ENCODE data around the gene CAMK1D.
A peak's percentile ranks its signal among the peaks of the same experiment; 100 is the strongest.

The CAMK1D gene

GRCh38 chr10:12393831-12394230, 44.5 kb downstream of the CAMK1D start:
- H3K4me3 ChIP-seq (ENCODE audit: low read depth in 1 of 2, low read length in 2 of 2): no peak overlapping the region
- no peaks in the 10 kb centered on the region for H3K27me3 ChIP-seq (ENCODE audit: control insufficient read depth in 1 of 2, insufficient read depth in 2 of 2, low read length in 2 of 2)
- H3K27ac ChIP-seq (ENCODE audit: low read depth, low read length): no peak overlapping the region
- no peak overlapping the region for H3K9ac ChIP-seq (ENCODE audit: low read length)
- no peaks in the 10 kb centered on the region for H3K36me3 ChIP-seq (ENCODE audit: insufficient read depth, low read length)
- H3K4me1 ChIP-seq (ENCODE audit: insufficient read depth, low read length): peaks cover 18% of the 10 kb centered on the region
- H3K9me3 ChIP-seq (ENCODE audit: low read length): no peaks in the 10 kb centered on the region

DNA sequence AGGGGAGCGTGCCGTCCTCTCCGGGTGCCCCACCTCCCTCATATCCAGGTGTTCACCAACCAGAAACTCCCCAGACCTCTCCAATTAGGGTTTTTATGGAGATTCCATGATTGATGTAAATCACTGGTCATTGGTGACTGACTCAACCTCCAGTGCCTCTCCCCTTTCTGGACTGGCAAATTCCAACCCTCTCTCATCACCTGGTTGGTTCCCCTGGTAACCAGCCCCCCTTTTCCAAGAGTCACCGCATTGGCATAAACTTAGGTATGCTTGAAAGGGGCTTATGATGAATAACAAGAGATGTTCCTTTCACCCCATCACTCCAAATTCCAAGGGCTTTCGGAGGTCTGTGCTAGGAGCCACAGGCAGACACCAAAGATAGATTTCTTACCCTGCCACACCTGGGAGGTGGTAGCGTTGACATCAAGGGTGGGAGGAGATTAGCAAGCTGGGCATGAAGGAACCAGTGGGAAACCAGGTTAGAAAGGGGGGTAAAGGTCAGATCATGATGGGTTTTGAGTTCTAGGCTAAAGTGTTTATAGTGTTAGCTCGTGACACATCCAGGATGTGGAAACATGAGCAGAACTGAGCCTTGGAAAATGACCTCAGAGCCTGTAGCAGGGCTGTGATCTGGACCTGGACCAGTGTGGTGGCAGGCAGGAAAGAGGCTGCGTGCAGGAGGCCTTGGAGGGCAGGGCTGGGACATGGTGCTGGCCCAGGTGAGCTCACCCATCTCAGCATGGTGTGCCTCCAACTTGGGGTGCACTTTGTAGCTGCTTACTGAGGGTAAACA, 45.1 kb downstream of the CAMK1D start:
- Histone ChIP-seq H3K4me1 (ENCODE audit: insufficient read depth, low read length) (peaks cover 12% of the 10 kb centered on the region), H3K9me3 (ENCODE audit: low read length) (no peaks in the 10 kb centered on the region)

DNA sequence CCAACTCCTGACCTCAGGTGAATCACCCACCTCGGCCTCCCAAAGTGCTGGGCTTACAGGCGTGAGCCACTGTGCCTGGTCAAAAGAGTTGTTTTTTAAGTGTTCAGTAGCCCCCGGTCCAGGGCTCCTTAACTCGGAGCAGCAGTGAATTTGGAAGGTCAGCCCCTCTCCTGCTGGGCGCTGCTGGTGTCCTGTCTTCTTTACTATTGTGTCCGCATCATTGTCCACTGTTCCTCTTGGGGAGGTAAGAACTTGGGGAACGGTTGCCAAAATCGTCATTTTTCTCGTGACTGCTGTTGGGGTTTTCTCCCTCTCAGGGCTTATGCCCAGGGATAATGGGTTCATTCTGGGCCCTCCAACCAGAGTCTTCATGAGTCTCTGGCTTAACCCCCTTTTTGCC, 46.7 kb downstream of the CAMK1D start:
- peaks cover 8% of the 10 kb centered on the region for H3K4me1 ChIP-seq (ENCODE audit: insufficient read depth, low read length)
- no peaks in the 10 kb centered on the region for H3K27me3 ChIP-seq (ENCODE audit: control insufficient read depth in 1 of 2, insufficient read depth in 2 of 2, low read length in 2 of 2)
- no peaks in the 10 kb centered on the region for H3K36me3 ChIP-seq (ENCODE audit: insufficient read depth, low read length)
- H3K9me3 ChIP-seq (ENCODE audit: low read length): no peaks in the 10 kb centered on the region
- H3K9ac ChIP-seq (ENCODE audit: low read length): no peak overlapping the region
- no peak overlapping the region for H3K27ac ChIP-seq (ENCODE audit: low read depth, low read length)
- no peak overlapping the region for H3K4me3 ChIP-seq (ENCODE audit: low read depth in 1 of 2, low read length in 2 of 2)

More for the DNA sequence above, 45.1 kb downstream of the CAMK1D start:
- Histone ChIP-seq H3K36me3 (ENCODE audit: insufficient read depth, low read length) (no peaks in the 10 kb centered on the region), H3K4me3 (ENCODE audit: low read depth in 1 of 2, low read length in 2 of 2) (no peak overlapping the region), H3K27ac (ENCODE audit: low read depth, low read length) (no peak overlapping the region), H3K9ac (ENCODE audit: low read length) (no peak overlapping the region), H3K27me3 (ENCODE audit: control insufficient read depth in 1 of 2, insufficient read depth in 2 of 2, low read length in 2 of 2) (no peaks in the 10 kb centered on the region)

DNA sequence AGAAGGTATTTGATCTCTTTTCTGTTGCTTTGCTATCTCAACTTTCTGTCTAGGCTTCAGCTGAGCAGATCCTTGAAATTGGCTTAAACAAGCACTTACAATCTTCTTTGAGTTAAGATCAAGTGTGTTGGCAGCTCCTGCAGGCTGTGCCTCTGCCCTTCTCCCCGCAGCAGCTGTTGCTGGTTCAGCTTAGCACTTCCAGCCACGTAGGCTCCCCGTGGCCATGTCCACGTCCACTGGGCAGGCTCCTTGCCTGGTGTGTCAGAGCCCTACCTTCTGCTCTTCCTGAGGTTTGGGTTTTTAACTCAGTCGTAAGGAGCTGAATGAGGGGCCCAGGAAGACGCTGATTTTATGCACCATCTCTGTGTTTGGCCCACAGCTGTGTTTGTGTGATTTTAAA, 47.2 kb downstream of the CAMK1D start:
- no peaks in the 10 kb centered on the region for H3K36me3 ChIP-seq (ENCODE audit: insufficient read depth, low read length)
- H3K27ac ChIP-seq (ENCODE audit: low read depth, low read length): no peak overlapping the region
- no peaks in the 10 kb centered on the region for H3K9me3 ChIP-seq (ENCODE audit: low read length)
- H3K9ac ChIP-seq (ENCODE audit: low read length): no peak overlapping the region
- H3K4me1 ChIP-seq (ENCODE audit: insufficient read depth, low read length): peaks cover 8% of the 10 kb centered on the region
- H3K27me3 ChIP-seq (ENCODE audit: control insufficient read depth in 1 of 2, insufficient read depth in 2 of 2, low read length in 2 of 2): no peaks in the 10 kb centered on the region
- H3K4me3 ChIP-seq (ENCODE audit: low read depth in 1 of 2, low read length in 2 of 2): no peak overlapping the region

DNA sequence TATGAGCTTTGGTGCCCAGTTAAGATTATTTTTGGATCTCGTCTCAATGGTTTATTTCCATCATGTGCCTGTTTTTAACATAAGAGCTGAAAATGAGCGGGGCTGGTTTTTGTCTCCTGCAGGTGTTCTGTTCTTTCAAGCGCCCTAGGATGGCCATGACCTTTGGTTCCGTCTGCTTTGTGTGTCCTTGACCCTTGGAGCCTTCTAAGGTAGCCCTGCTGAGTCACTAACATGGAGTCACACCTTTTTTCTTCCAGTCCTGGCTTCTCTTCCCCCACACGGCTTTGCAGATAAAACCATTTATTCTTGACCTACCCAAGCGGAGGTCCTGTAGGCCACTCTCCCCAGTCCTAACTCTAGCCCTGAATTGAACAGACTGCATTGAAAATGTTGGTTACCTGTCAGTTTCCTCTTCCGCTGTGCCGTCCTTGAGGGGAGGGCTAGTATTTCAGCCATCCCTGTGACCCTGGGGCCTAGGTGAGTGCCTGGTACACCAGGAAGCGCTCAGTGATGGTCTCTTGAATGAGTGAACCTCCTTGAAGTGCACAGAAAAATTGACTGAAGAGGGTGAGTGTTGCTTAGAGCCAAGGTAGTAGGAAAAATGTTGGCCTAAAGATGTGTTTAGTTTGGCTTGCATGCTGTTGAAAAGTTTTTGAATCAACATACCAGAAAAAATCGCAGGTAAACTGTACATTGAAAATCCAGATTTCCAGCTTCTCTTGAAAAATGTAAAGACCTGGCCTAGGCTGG, 48.0 kb downstream of the CAMK1D start:
- H3K9me3 ChIP-seq (ENCODE audit: low read length): no peaks in the 10 kb centered on the region
- H3K36me3 ChIP-seq (ENCODE audit: insufficient read depth, low read length): no peaks in the 10 kb centered on the region
- peaks cover 10% of the 10 kb centered on the region for H3K4me1 ChIP-seq (ENCODE audit: insufficient read depth, low read length)
- no peak overlapping the region for H3K9ac ChIP-seq (ENCODE audit: low read length)
- H3K27me3 ChIP-seq (ENCODE audit: control insufficient read depth in 1 of 2, insufficient read depth in 2 of 2, low read length in 2 of 2): no peaks in the 10 kb centered on the region
- H3K4me3 ChIP-seq (ENCODE audit: low read depth in 1 of 2, low read length in 2 of 2): no peak overlapping the region
- no peak overlapping the region for H3K27ac ChIP-seq (ENCODE audit: low read depth, low read length)

DNA sequence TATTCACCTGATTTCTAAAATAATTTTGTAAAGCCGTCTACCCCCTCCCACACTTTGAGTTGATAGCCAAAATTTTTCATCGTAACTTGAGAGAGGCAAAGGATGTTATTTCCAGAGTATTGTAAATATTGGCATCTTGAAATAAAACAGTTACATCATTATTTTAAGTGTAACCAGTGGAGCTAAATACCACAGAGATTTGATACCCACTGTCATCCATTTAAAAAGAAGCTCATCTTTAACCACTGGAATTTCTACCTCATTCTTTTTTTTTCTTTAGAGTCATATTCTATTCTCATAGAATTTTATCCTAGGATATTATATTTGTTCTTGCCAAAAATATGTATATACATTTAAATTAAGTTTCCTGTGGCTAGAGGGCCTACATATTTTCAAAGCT, 48.6 kb downstream of the CAMK1D start:
- Histone ChIP-seq H3K4me1 (ENCODE audit: insufficient read depth, low read length) (peaks cover 14% of the 10 kb centered on the region), H3K4me3 (ENCODE audit: low read depth in 1 of 2, low read length in 2 of 2) (no peak overlapping the region), H3K9ac (ENCODE audit: low read length) (no peak overlapping the region), H3K9me3 (ENCODE audit: low read length) (no peaks in the 10 kb centered on the region), H3K27ac (ENCODE audit: low read depth, low read length) (no peak overlapping the region), H3K36me3 (ENCODE audit: insufficient read depth, low read length) (no peaks in the 10 kb centered on the region), H3K27me3 (ENCODE audit: control insufficient read depth in 1 of 2, insufficient read depth in 2 of 2, low read length in 2 of 2) (no peaks in the 10 kb centered on the region)

- Histone ChIP-seq H3K9me3 (ENCODE audit: low read length) (no peaks in the 10 kb centered on the region), H3K4me1 (ENCODE audit: insufficient read depth, low read length) (peaks cover 17% of the 10 kb centered on the region), H3K27ac (ENCODE audit: low read depth, low read length) (peak overlapping the region; percentile 56), H3K36me3 (ENCODE audit: insufficient read depth, low read length) (no peaks in the 10 kb centered on the region), H3K27me3 (ENCODE audit: control insufficient read depth in 1 of 2, insufficient read depth in 2 of 2, low read length in 2 of 2) (no peaks in the 10 kb centered on the region), H3K4me3 (ENCODE audit: low read depth in 1 of 2, low read length in 2 of 2) (no peak overlapping the region), H3K9ac (ENCODE audit: low read length) (no peak overlapping the region)
Observed at GRCh38 chr10:12400266-12400931, 51.1 kb downstream of the CAMK1D start.

- Histone ChIP-seq H3K9me3 (ENCODE audit: low read length) (no peaks in the 10 kb centered on the region), H3K36me3 (ENCODE audit: insufficient read depth, low read length) (no peaks in the 10 kb centered on the region), H3K9ac (ENCODE audit: low read length) (no peak overlapping the region), H3K4me3 (ENCODE audit: low read depth in 1 of 2, low read length in 2 of 2) (no peak overlapping the region), H3K4me1 (ENCODE audit: insufficient read depth, low read length) (peaks cover 17% of the 10 kb centered on the region), H3K27ac (ENCODE audit: low read depth, low read length) (no peak overlapping the region), H3K27me3 (ENCODE audit: control insufficient read depth in 1 of 2, insufficient read depth in 2 of 2, low read length in 2 of 2) (no peaks in the 10 kb centered on the region)
Observed at GRCh38 chr10:12401466-12401865, 52.1 kb downstream of the CAMK1D start.

DNA sequence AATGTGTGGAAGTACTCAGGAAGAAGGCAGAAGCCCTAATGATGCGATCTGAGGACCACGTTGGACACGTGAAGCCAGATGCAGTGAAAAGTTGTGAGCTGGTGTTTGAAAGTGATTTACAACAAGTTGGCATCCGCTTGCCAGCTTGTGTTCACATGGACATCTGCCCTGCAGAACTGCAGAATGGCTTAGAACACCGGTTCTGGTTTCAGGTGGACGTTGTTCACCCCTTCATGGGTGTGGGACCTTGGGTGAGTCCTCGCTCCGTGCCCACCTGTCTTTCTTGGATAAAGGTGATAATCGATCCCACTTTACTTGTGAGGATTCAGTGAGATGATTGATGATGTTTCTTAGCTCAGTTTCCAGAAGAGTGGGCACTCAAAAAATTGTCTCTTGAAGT, 53.8 kb downstream of the CAMK1D start:
- no peaks in the 10 kb centered on the region for H3K27me3 ChIP-seq (ENCODE audit: control insufficient read depth in 1 of 2, insufficient read depth in 2 of 2, low read length in 2 of 2)

DNA sequence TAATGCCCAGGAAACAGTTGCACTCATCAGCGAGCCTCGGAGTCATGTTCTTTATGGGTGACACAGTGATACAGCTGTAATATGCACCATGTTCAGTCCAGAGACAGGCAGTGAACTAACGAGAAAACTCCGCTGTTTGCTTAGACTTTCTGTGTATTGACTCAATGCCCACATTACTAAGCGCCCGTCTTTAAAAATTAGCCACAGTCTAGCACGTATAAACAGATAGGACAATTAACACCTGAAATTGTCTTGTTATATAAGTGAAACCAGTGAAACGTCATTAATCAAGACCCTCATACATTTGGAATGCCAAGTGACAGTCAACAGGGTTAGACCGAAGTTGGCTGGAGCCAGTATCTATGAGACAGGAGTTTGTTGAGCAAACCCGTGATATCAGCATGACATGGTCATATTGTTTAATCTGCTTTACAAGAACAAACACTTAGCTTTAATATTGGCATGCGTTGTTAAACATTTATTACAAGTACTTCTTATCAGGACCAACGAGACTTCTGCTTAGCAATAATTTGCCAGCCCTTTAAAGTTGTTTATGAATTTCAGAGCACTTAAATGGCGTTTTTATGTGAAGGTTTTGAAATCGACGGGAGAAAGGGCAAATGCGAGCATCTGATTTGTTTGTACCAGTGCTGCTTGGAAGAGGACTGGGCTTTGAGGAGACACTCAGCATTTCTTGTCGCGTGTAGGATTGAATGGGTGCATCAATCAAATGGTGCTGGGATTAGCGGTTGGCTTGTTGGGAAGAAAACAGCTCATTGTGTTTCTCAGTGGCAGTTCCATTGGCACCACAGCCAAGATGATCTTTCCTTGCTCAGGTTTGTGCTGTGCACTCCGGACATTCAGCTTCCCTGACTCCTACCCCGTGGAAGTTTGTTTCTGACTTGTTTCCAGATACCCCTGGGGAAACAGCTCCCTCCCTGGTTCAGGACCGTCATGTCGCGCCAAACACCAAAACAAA, 56.3 kb downstream of the CAMK1D start:
- no peaks in the 10 kb centered on the region for H3K9me3 ChIP-seq (ENCODE audit: low read length)
- H3K36me3 ChIP-seq (ENCODE audit: insufficient read depth, low read length): no peaks in the 10 kb centered on the region
- H3K4me3 ChIP-seq (ENCODE audit: low read depth in 1 of 2, low read length in 2 of 2): no peak overlapping the region
- H3K4me1 ChIP-seq (ENCODE audit: insufficient read depth, low read length): peaks cover 9% of the 10 kb centered on the region
- no peak overlapping the region for H3K27ac ChIP-seq (ENCODE audit: low read depth, low read length)
- H3K27me3 ChIP-seq (ENCODE audit: control insufficient read depth in 1 of 2, insufficient read depth in 2 of 2, low read length in 2 of 2): no peaks in the 10 kb centered on the region
- H3K9ac ChIP-seq (ENCODE audit: low read length): no peak overlapping the region

More for the DNA sequence above, 53.8 kb downstream of the CAMK1D start:
- Histone ChIP-seq H3K36me3 (ENCODE audit: insufficient read depth, low read length) (no peaks in the 10 kb centered on the region), H3K9me3 (ENCODE audit: low read length) (no peaks in the 10 kb centered on the region), H3K4me1 (ENCODE audit: insufficient read depth, low read length) (peaks cover 9% of the 10 kb centered on the region), H3K9ac (ENCODE audit: low read length) (no peak overlapping the region), H3K27ac (ENCODE audit: low read depth, low read length) (no peak overlapping the region), H3K4me3 (ENCODE audit: low read depth in 1 of 2, low read length in 2 of 2) (no peak overlapping the region)

Measured in muscle layer of colon (tissue), 2 donors.